NCI-H510A (cell line): ENCODE data around the gene PGBD4.

Experiments used
- DNase-seq: peaks from one replicate; lab custom pipeline; 2025; lab: John Stamatoyannopoulos, UW

PGBD4 gene

DNA sequence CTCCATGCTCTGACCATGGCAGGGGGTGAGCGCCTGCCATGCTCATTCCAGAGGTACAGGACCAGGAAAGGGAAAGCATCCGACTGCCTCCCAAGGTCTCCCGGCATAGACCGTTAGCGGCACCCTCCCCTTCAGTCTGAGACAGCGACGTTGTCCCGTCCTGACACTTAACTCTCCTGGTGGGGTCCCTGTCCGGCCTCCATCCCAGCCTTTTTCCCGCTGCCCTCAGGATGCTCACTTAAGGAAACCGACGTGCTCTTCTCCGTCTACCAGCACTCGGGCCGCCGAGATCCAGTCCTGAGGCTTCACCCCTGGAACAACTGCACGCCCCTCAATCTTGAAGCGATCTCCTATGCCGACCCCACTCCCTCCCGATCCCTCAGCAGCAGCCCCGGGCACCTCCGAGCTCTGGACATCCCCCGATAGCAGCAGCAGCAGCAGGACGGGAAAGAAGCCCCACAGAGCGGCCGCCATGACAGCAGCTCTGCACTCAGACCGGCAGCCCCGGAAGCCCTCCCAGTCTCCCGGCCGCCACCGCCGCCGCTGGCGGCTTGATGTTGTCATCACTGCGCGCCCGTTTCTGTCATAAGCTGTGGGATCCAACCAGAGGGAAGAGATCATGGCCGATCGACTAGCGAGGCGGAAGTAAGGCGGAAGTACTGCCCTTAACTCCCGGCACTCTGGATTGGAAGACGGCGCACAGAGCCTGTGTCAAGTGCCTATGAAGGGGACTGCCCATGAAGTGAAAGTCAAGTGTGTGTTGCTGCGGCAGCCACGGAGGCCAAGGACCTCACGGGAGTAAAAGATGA lies at the start of gene PGBD4, which contains the start of gene EMC7:
PGBD4 (plus strand) TSS at position 718 of the 809 bp plus-strand sequence. CDS start 449 bp downstream, outside the sequence.
EMC7 (minus strand) TSS at position 497 of the 809 bp plus-strand sequence; CDS start at position 474, 23 bp downstream.
- peak; percentile 88 for DNase-seq

DNA sequence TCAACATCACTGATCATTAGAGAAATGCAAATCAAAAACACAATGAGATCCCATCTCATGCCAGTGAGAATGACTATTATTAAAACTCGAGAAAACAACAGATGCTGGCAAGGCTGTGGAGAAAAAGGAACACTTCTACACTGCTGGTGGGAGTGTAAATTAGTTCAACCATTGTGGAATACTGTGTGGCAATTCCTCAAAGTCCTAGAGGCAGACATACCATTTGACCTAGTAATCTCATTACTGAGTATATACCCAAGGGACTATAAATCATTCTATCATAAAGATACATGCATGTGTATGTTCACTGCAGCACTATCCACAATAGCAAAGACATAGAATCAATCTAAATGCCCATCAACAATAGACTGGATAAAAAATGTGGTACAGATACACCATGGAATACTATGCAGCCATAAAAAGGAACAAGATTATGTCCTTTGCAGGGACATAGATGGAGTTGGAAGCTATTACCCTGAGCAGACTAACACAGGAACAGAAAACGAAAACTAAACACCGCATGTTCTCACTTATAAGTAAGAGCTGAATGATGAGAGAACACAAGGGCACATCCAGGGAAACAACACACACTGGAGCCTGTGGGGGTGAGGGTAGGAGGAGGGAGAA lies 47.7 kb upstream of the PGBD4 start:
- DNase-seq = no peak

DNA sequence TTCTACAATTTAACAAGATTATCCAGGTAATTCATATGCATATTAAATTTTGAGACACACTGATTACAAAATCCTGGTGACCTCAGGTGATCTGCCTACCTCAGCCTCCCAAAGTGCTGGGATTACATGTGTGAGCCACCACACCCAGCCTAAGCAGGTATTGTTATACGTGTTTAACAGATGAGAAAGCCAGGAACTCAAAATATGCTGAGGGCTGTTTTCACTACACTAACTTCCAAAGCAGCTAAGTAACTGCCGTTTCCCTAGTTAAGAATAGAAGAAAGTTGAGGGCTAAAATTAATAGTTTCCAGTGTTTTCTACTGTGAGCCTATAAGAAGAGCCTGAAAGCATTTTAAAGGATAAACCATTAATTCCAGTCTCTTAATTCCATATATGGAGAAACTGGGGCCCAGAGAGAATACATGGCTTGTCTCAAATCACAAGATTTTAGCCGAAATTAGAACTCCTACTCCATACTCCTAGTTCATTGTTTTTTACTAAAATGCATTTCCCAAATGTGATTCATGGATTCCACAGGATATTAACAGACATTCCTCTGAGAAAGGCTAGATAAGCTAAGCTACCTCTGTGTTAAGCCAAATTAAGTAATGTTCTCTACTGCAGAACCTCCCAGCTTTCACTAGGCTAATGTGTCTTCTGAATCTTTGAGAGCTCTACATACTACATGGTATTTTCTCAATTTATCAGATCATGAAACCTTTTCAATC lies 45.9 kb upstream of the PGBD4 start:
- DNase-seq = no peak

GRCh38 chr15:34056911-34057310 lies 45.0 kb upstream of the PGBD4 start:
- no peak for DNase-seq

DNA sequence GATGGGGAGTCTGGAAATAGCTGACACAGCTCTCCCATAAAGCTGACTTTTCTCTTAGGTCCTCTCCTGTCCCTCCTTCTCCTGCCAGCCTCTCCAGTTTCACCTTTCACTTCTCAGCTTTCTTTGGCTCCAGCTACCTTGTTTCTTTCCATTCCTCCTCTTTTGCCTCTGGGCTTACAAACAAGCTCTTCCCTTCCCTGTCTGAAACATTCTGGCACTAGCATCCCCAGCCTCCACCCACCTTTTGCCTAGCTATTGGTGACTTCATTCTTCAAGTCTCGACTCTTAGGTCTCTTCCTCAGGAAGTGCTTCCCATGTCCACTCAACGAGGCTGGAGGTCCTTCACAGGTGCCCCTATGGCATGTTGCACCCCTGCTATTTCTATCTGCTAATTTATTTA lies 42.4 kb upstream of the PGBD4 start:
- DNase-seq = no peak

DNA sequence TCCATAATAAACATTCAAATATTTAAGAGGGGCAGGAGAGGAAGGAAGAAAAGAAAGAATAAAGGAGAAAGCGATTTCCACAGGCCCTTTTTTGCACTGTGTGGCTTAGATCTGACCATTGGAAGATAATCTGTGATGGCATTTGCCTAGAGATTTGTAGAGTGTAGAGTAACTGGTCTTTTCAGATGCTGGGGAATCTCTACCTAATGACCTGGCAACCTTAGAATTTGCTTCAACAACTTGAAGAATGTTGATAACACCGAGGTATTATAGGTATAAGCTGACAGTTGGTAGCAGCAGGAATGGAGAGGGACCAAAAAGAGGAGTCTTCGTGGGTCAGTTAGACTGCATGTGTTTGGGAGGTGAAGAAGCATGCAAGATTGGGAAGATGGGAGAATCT lies 41.9 kb upstream of the PGBD4 start:
- DNase-seq = no peak

GRCh38 chr15:34064438-34064837 lies 37.4 kb upstream of the PGBD4 start:
- DNase-seq = no peak

DNA sequence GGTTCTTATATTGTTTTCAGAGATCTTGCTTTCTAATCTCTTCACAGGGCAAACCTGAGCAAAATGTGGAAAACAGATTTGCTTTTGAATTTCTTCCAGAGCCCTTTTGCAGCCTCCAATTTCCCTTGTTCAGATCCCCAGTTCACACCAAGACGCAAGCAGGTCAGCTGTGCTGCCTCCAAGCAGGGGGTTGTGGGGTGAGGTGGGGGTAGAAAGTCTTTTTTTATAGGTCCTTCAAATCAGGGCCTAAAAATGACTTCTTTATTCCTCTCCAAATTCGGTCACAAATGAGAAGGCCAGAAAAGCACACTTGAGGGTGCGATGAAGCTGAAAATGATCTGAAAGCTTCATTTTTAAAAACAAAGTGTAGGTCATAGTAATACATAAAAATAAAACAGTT lies 36.6 kb upstream of the PGBD4 start:
- DNase-seq = no peak

- no peak for DNase-seq
These were observed 35.9 kb upstream of the PGBD4 start for GRCh38 chr15:34065941-34066340.

- DNase-seq = no peak
These were observed 31.9 kb upstream of the PGBD4 start for GRCh38 chr15:34070003-34070402.

- no peak for DNase-seq
These were observed 25.1 kb upstream of the PGBD4 start for GRCh38 chr15:34076785-34077184.

- no peak for DNase-seq
These were observed 23.0 kb upstream of the PGBD4 start for GRCh38 chr15:34078900-34079299.

- DNase-seq = no peak
These were observed 22.0 kb upstream of the PGBD4 start for GRCh38 chr15:34079904-34080303.

DNA sequence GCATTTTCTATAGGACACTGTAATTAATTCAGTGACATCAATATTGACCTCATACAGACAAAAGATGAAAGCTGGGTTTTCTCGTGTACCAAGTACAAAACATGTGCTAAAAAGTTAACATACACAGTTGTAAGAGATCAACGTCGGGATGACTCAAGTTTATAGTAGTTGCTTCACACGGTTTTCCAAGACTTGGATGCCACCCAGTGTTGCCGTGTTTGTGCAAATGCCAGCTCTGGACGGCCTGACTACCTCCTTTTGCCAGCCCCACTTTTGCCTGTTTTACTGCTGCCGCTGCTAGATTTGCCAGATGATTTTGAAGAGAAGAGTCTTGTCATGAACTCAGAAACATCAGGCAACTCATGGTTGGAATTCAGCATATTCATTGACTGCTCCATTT lies 17.8 kb upstream of the PGBD4 start:
- no peak for DNase-seq

DNA sequence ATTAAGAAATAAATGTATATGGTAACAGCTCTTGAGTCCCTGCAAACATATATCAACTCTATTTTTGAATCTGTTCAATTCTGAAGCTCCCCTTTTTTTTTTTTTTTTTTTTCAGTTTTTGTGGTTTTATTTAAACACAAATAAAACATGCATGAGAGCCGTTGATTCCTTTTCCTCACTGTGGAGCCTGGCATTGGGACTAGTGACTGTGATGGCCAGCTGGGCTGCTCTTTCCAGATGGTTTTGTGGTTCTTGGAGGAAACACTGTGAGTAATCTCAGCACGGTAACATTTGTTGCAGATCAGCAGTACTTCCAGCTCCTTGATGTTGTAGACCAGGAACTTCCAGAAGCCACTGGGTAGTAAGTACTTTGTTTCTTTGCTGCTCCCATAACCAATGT lies 16.1 kb upstream of the PGBD4 start:
- DNase-seq = no peak

- no peak for DNase-seq
These were observed 2.0 kb upstream of the PGBD4 start for GRCh38 chr15:34099914-34100313.

- DNase-seq = no peak
These were observed 467 bp downstream of the PGBD4 start for GRCh38 chr15:34102175-34102925.

DNA sequence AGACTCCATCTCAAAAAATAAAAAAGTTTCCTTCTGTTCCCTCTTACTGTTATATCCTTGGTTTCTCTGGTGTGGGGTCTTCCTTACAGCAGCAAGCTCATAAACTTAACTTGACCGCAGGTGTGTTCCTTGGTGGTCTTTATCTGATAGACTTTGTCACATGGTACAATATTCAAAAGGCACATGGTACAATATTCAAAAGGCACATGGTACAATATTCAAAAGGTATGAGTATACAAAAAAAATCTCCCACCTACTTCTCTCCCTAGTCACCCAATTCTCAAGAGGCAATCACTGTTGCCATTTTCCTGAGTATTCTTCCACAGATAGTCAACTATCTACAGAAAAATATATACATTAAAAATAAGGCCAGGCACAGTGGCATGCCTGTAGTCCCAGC lies 4.5 kb downstream of the PGBD4 start:
- DNase-seq = no peak

- DNase-seq = no peak
These were observed 5.4 kb downstream of the PGBD4 start for GRCh38 chr15:34107315-34107714.

DNA sequence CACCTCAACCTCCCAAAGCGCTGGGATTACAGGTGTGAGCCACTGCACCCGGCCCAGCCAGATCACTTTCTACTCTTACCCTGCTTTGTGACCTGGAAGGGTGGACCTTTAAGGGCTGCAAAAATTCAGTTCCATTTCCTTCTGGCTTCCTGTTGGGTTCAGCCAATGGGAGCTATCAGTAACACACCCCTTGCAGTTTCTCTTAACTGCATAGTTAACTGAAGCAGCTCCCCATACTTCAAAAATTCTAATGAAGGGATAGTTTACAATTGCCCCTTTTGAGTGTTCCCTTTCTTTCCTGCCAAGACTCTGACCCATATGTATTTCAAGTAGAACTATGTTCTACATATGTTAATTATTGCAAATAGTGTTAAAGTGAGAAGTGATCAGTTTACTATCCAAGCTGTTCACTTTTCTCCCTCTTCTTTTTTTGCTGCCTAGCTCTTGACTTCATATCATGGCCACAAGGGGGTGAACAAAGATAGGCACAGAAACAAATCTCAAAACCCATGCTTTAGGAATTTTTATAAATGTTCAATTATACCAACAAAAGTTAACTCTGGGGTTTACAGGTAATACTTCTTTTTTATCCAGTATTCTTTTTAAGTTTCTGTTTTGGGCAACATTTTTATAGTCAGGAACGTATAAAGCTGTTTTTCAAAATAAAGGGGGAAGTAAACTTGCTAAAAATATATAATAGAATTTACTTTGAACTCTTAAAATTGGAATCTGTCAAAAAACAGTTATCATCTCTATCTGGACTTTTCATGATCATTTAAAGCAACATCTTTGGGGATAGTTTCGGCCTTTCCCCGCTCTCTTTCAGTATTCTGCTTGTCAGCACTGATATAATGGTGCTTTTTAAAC lies 8.1 kb downstream of the PGBD4 start:
- no peak for DNase-seq

DNA sequence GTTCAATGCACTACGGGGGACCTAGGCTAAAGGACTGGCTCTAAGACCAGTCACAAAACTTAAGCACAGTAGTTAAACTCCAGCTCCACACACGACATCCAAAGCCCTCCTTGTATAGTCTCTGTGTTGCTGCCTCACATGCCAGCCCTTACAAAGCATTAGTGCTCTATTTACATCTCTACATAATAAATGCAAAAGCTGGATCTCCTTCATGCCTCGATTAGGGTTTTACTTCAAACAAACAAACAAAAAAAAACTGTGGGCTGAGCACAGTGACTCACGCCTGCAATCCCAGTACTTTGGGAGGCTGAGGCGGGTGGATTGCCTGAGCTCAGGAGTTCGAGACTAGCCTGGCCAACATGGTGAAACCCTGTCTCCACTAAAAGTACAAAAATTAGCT lies 9.6 kb downstream of the PGBD4 start:
- no peak for DNase-seq
